CD8-positive, alpha-beta memory T cell (primary cell): ENCODE measurements around the gene CNDP2. TPM values are rescaled to one million over a fixed set of nuclear protein-coding genes. Genes with fewer than 3 reads are reported as not detected.
"Not testable (repeated sequence)": the region's sequence is repeated elsewhere in the genome, so short reads cannot be mapped to it uniquely, and the experiment has no call there.

Experiments
- CTCF ChIA-PET: fragments of 350-600 bp; sonication (Branson Sonifier 250); formaldehyde crosslinking; loops from one replicate; lab custom pipeline; 2021; ENCODE audit warnings: antibody characterized with exemption; lab: Charles Lee
- POLR2A ChIA-PET: fragments of 350-600 bp; sonication (Branson Sonifier 250); formaldehyde crosslinking; loops from one replicate; lab custom pipeline; 2021; ENCODE audit warnings: antibody characterized with exemption; lab: Charles Lee
- DNase-seq, 5 donors: peaks; one replicate each; pipeline versions ENCODE4 v3.0.0 to v3.0.0-alpha.2; 2020 to 2022; ENCODE audit warnings: mixed read lengths in 1 of 5
- H3K27ac ChIP-seq: one replicate; pipeline ENCODE4 v1.7.0; 2013; ENCODE audit warnings: low read depth, mild to moderate bottlenecking, low read length, moderate library complexity
- H3K27me3 ChIP-seq: 2 replicates; pipeline ENCODE4 v1.7.0; 2013; ENCODE audit warnings: low read length, mild to moderate bottlenecking; ENCODE audit not compliant: insufficient read depth, poor library complexity, severe bottlenecking
- H3K36me3 ChIP-seq: 2 replicates; pipeline ENCODE4 v1.7.0; 2013; ENCODE audit warnings: mild to moderate bottlenecking, low read length, moderate library complexity; ENCODE audit not compliant: insufficient read depth
- H3K4me1 ChIP-seq: 2 replicates; pipeline ENCODE4 v1.7.0; 2013; ENCODE audit warnings: mild to moderate bottlenecking, low read length, moderate library complexity; ENCODE audit not compliant: insufficient read depth
- H3K4me3 ChIP-seq: 2 replicates; pipeline ENCODE4 v1.7.0; 2013; ENCODE audit warnings: mild to moderate bottlenecking, low read length
- H3K9me3 ChIP-seq: 2 replicates; pipeline ENCODE4 v1.7.0; 2013; ENCODE audit warnings: mild to moderate bottlenecking, low read length
- H3K27ac Mint-ChIP-seq, 8 donors: one replicate each; pipeline ENCODE4 v1.8.0; 2020 to 2021; ENCODE audit warnings: mixed read lengths in 8 of 8, mild to moderate bottlenecking in 6 of 8, inconsistent platforms in 3 of 8, moderate library complexity in 3 of 8
- H3K27me3 Mint-ChIP-seq, 2 donors: one replicate each; pipeline ENCODE4 v1.8.0; 2020 to 2021; ENCODE audit warnings: mixed read lengths in 2 of 2, mild to moderate bottlenecking in 1 of 2, moderate library complexity in 1 of 2
- H3K36me3 Mint-ChIP-seq, 3 donors: one replicate each; pipeline ENCODE4 v1.8.0; 2020 to 2021; ENCODE audit warnings: mixed read lengths in 3 of 3, inconsistent platforms in 1 of 3, mild to moderate bottlenecking in 1 of 3
- H3K4me1 Mint-ChIP-seq, 3 donors: one replicate each; pipeline ENCODE4 v1.8.0; 2020 to 2021; ENCODE audit warnings: mixed read lengths in 3 of 3, inconsistent platforms in 1 of 3, mild to moderate bottlenecking in 1 of 3
- H3K4me3 Mint-ChIP-seq, 7 donors: one replicate each; pipeline ENCODE4 v1.8.0; 2020 to 2021; ENCODE audit warnings: mixed read lengths in 7 of 7, mild to moderate bottlenecking in 6 of 7, moderate library complexity in 4 of 7, inconsistent platforms in 2 of 7
- H3K9me3 Mint-ChIP-seq, 5 donors: one replicate each; pipeline ENCODE4 v1.8.0; 2020 to 2022; ENCODE audit warnings: mixed read lengths in 5 of 5, mild to moderate bottlenecking in 3 of 5, moderate library complexity in 2 of 5, inconsistent platforms in 1 of 5
- polyA plus RNA-seq: library from polyadenylated mRNA; unstranded; fragments of 300-500 nt; fragmentation: Illumina TruSeq; gene quantifications from one replicate; pipeline ENCODE4 v1.2.3, GENCODE V29; 2021
- total RNA-seq, 2 experiments: library from RNA; stranded (reverse); gene quantifications; one replicate each; pipeline ENCODE4 v1.2.3, GENCODE V29; 2021

Gene CNDP2
- total and polyA plus RNA-seq, 3 experiments from 2014 or later, result 121 to 213 (median 206) TPM

DNA sequence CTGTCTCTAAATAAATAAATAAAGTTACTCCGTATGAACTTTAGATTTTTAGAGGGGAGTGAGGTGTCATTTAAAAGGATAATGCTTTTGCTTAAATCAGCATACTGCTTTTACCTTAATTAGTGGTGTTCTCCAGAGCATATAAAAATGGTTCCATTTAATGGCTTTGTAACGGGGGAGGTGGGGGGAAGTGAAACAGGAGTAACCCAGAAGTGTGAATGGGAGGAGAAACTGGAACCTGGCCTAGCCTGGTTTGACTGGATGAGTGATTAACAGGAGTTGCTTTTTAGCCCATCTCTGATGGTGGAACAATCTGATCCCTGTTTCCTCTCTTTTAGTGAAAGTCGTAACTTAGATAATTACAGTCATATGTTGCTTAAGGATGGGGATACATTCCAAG is 1.6 kb downstream of the CNDP2 start:
- Mint-ChIP-seq H3K36me3 (peaks cover 0 to 43% (median 7%) of the 10 kb centered on the region in 3 donors), H3K27ac (peak overlapping the region; percentile 84 to 99 (median 88)), H3K4me3 (peak overlapping the region; percentile 77 to 97 (median 96)), H3K9me3 (no peaks in the 10 kb centered on the region), H3K4me1 (peaks cover 52 to 75% (median 57%) of the 10 kb centered on the region in 3 donors), H3K27me3 (peaks cover 0 to 2% of the 10 kb centered on the region in 2 donors)
- DNase-seq, result no peak
- H3K4me3 ChIP-seq, result no peak overlapping the region
- ChIA-PET CTCF (interaction anchor here (7.7 kb wide), 1 partner anchor 143 kb away, joined by 156 read pairs; no protein-coding TSS in a partner anchor), POLR2A (interaction anchor here (1.1 kb wide), 1 partner anchor 99 kb away, joined by 5 read pairs; no protein-coding TSS in a partner anchor)
- H3K9me3 ChIP-seq, result no peaks in the 10 kb centered on the region
- peaks cover 40% of the 10 kb centered on the region for H3K4me1 ChIP-seq
- H3K27ac ChIP-seq, result no peak overlapping the region
- H3K36me3 ChIP-seq, result peaks cover 13% of the 10 kb centered on the region
- H3K27me3 ChIP-seq, result no peaks in the 10 kb centered on the region

- ChIA-PET POLR2A (interaction anchor here (0.6 to 1.1 kb wide), 4 partner anchors 98 to 126 kb away, joined by 3 to 5 read pairs (median 4); no protein-coding TSS in a partner anchor), CTCF (interaction anchor here (1.1 to 7.7 kb wide), 3 partner anchors 12 to 144 kb away, joined by 3 to 156 read pairs (median 10); no protein-coding TSS in a partner anchor)
- peak; percentile 67 to 87 (median 75) for DNase-seq
- peak overlapping the region; percentile 69 for H3K4me3 ChIP-seq
- H3K27ac Mint-ChIP-seq, result peak overlapping the region; percentile 94 to 100 (median 99)
- peak overlapping the region; percentile 78 for H3K27ac ChIP-seq
- H3K27me3 ChIP-seq, result no peaks in the 10 kb centered on the region
- peaks cover 56 to 73% (median 64%) of the 10 kb centered on the region in 3 donors for H3K4me1 Mint-ChIP-seq
- peaks cover 4 to 54% (median 11%) of the 10 kb centered on the region in 3 donors for H3K36me3 Mint-ChIP-seq
- H3K4me3 Mint-ChIP-seq, result peak overlapping the region; percentile 92 to 96 (median 94)
- no peaks in the 10 kb centered on the region for H3K9me3 ChIP-seq
- H3K9me3 Mint-ChIP-seq, result no peaks in the 10 kb centered on the region
- H3K36me3 ChIP-seq, result peaks cover 21% of the 10 kb centered on the region
- H3K4me1 ChIP-seq, result peaks cover 40% of the 10 kb centered on the region
- peaks cover 0 to 2% of the 10 kb centered on the region in 2 donors for H3K27me3 Mint-ChIP-seq
Observed at GRCh38 chr18:74498712-74499627, 2.8 kb downstream of the CNDP2 start.

DNA sequence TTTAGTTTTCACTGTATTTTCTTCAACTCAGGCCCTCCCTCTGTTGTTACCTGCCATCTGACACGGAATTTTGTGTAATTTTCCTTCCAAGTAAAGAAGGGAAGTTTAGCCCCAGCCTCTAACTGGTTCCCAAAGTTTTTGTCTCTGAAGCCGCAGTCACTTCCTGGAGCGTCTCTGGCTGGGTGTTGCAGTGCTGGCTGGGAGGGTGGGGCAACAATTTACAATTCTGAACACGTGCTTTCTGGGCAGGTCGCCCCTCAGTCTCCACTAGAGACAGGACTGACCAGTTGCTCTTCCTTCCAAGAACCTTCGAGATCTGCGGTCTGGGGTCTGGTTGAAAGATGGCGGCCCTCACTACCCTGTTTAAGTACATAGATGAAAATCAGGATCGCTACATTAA is 3.5 kb downstream of the CNDP2 start:
- H3K4me1 Mint-ChIP-seq, result peaks cover 56 to 73% (median 64%) of the 10 kb centered on the region in 3 donors
- Histone ChIP-seq H3K27me3 (no peaks in the 10 kb centered on the region), H3K4me1 (peaks cover 40% of the 10 kb centered on the region), H3K36me3 (peaks cover 28% of the 10 kb centered on the region), H3K4me3 (peak overlapping the region; percentile 69), H3K27ac (peak overlapping the region; percentile 78), H3K9me3 (no peaks in the 10 kb centered on the region)
- H3K9me3 Mint-ChIP-seq, result no peaks in the 10 kb centered on the region
- peak overlapping the region; percentile 94 to 100 (median 99) for H3K27ac Mint-ChIP-seq
- H3K36me3 Mint-ChIP-seq, result peaks cover 6 to 60% (median 11%) of the 10 kb centered on the region in 3 donors
- POLR2A ChIA-PET, result interaction anchor here (0.6 kb wide), 1 partner anchor 121 kb away, joined by 5 read pairs; no protein-coding TSS in a partner anchor
- CTCF ChIA-PET, result interaction anchor here (1.0 to 2.7 kb wide), 3 partner anchors 52 to 417 kb away, joined by 3 to 10 read pairs (median 4); no protein-coding TSS in a partner anchor
- DNase-seq, result peak in 4 of 5 donors; percentile 32 to 68 (median 53)
- H3K27me3 Mint-ChIP-seq, result peaks cover 0 to 2% of the 10 kb centered on the region in 2 donors
- peak overlapping the region; percentile 92 to 96 (median 94) for H3K4me3 Mint-ChIP-seq

GRCh38 chr18:74500372-74500771 is 4.2 kb downstream of the CNDP2 start:
- POLR2A ChIA-PET, result no interaction called here
- H3K4me1 ChIP-seq, result peaks cover 40% of the 10 kb centered on the region

GRCh38 chr18:74500774-74501173 is 4.6 kb downstream of the CNDP2 start:
- Histone ChIP-seq H3K4me1 (peaks cover 40% of the 10 kb centered on the region), H3K36me3 (peaks cover 34% of the 10 kb centered on the region)
- Mint-ChIP-seq H3K4me1 (peaks cover 51 to 67% (median 58%) of the 10 kb centered on the region in 3 donors), H3K4me3 (peak overlapping the region in 3 of 7 donors; percentile 19 to 59 (median 57)), H3K27ac (peak overlapping the region in 7 of 8 donors; percentile 66 to 97 (median 83)), H3K36me3 (peaks cover 7 to 65% (median 14%) of the 10 kb centered on the region in 3 donors)
- H3K27me3 Mint-ChIP-seq, DNase-seq, H3K9me3 Mint-ChIP-seq, H3K4me3 ChIP-seq, H3K27ac ChIP-seq, POLR2A ChIA-PET, H3K9me3 ChIP-seq, H3K27me3 ChIP-seq: not testable (repeated sequence)
- CTCF ChIA-PET, result interaction anchor here (1.0 to 2.7 kb wide), 3 partner anchors 51 to 418 kb away, joined by 3 to 10 read pairs (median 4); no protein-coding TSS in a partner anchor

More at GRCh38 chr18:74500372-74500771, 4.2 kb downstream of the CNDP2 start:
- CTCF ChIA-PET, result interaction anchor here (1.0 to 2.7 kb wide), 3 partner anchors 51 to 418 kb away, joined by 3 to 10 read pairs (median 4); no protein-coding TSS in a partner anchor
- H3K27me3 ChIP-seq, result no peaks in the 10 kb centered on the region
- peak overlapping the region in 5 of 7 donors; percentile 39 to 93 (median 59) for H3K4me3 Mint-ChIP-seq
- no peak overlapping the region for H3K27ac ChIP-seq
- DNase-seq, result no peak
- peaks cover 55 to 71% (median 62%) of the 10 kb centered on the region in 3 donors for H3K4me1 Mint-ChIP-seq
- no peaks in the 10 kb centered on the region for H3K9me3 ChIP-seq
- peaks cover 0 to 2% of the 10 kb centered on the region in 2 donors for H3K27me3 Mint-ChIP-seq
- H3K36me3 Mint-ChIP-seq, result peaks cover 7 to 65% (median 11%) of the 10 kb centered on the region in 3 donors
- H3K4me3 ChIP-seq, result no peak overlapping the region
- peaks cover 31% of the 10 kb centered on the region for H3K36me3 ChIP-seq
- no peaks in the 10 kb centered on the region for H3K9me3 Mint-ChIP-seq
- peak overlapping the region; percentile 66 to 99 (median 84) for H3K27ac Mint-ChIP-seq

DNA sequence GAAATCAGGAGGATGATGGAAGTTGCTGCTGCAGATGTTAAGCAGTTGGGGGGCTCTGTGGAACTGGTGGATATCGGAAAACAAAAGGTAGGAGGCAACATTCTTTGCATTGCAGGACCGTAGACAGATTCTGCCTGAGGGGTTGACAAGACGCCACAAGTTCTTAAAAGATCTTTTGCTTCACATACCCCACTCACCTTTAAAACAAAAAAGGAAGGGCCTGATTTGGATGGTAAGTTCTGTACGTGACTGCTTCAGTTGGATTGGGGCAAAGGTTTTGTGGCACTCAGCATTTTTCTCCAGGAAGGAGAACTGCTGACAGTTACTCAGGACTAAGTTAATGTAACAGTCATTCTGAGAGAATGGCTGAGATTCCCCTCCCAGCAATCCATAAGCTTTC is 5.2 kb downstream of the CNDP2 start:
- Histone ChIP-seq H3K4me3 (no peak overlapping the region), H3K36me3 (peaks cover 34% of the 10 kb centered on the region), H3K9me3 (no peaks in the 10 kb centered on the region), H3K27ac (no peak overlapping the region), H3K27me3 (no peaks in the 10 kb centered on the region), H3K4me1 (peaks cover 40% of the 10 kb centered on the region)
- ChIA-PET CTCF (no interaction called here), POLR2A (no interaction called here)
- no peak overlapping the region for H3K4me3 Mint-ChIP-seq
- H3K27me3 Mint-ChIP-seq, result no peaks in the 10 kb centered on the region
- H3K9me3 Mint-ChIP-seq, result no peaks in the 10 kb centered on the region
- peak overlapping the region in 1 of 8 donors; percentile 33 for H3K27ac Mint-ChIP-seq
- DNase-seq, result no peak
- H3K4me1 Mint-ChIP-seq, result peaks cover 49 to 62% (median 55%) of the 10 kb centered on the region in 3 donors
- peaks cover 7 to 66% (median 14%) of the 10 kb centered on the region in 3 donors for H3K36me3 Mint-ChIP-seq

DNA sequence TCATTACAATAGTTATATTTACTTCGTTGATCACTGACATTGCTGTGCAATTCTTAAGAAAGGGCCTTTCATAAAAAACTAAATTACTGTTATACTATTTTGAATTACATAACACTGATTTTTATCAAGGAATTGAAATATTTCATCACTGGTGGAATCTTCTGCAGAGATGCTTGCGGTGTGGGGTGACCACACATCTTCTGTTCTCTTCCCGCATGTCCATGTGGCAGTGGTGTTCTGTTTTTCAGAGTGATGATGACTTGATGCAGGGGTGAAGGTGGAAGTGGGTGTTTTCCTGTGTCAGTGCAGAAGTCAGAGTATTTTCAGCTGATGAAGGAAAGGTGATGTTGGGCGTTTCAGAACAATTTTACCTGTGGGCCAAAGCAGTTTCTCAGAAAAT is 7.0 kb downstream of the CNDP2 start:
- Mint-ChIP-seq H3K4me1 (peaks cover 41 to 58% (median 53%) of the 10 kb centered on the region in 3 donors), H3K27ac (peak overlapping the region in 4 of 8 donors; percentile 18 to 86 (median 54)), H3K4me3 (no peak overlapping the region), H3K9me3 (no peaks in the 10 kb centered on the region), H3K27me3 (no peaks in the 10 kb centered on the region), H3K36me3 (peaks cover 21 to 79% (median 26%) of the 10 kb centered on the region in 3 donors)
- ChIA-PET POLR2A (interaction anchor here (0.6 kb wide), 1 partner anchor 301 kb away, joined by 3 read pairs; no protein-coding TSS in a partner anchor), CTCF (interaction anchor here (1.8 kb wide), 1 partner anchor 10 kb away, joined by 6 read pairs; no protein-coding TSS in a partner anchor)
- Histone ChIP-seq H3K27me3 (no peaks in the 10 kb centered on the region), H3K27ac (no peak overlapping the region), H3K9me3 (no peaks in the 10 kb centered on the region), H3K4me3 (no peak overlapping the region), H3K36me3 (peaks cover 51% of the 10 kb centered on the region), H3K4me1 (peaks cover 24% of the 10 kb centered on the region)
- DNase-seq, result no peak
